Mucosa of descending colon (tissue), 3 donors: ENCODE measurements around the gene INPP4A. TPM values are rescaled to one million over a fixed set of nuclear protein-coding genes. Genes with fewer than 3 reads are reported as not detected.
"Not testable (repeated sequence)": the region's sequence is repeated elsewhere in the genome, so short reads cannot be mapped to it uniquely, and the experiment has no call there.

Source experiments
- ATAC-seq: fragments of 200-7000 bp; cut with Tn5 transposase; one replicate; pipeline ENCODE4 v1.9.1; 2020; ENCODE audit warnings: mild to moderate bottlenecking, moderate library complexity
- DNase-seq, 3 donors: peaks; one replicate each; pipeline ENCODE4 v3.0.0-alpha.2; 2020
- H3K36me3 ChIP-seq: fragments of 200-600 bp; one replicate; pipeline ENCODE4 v1.8.0; 2021; ENCODE audit warnings: low read depth, mild to moderate bottlenecking
- H3K4me1 ChIP-seq: fragments of 200-600 bp; one replicate; pipeline ENCODE4 v1.8.0; 2021; ENCODE audit warnings: low read depth, mild to moderate bottlenecking
- H3K4me3 ChIP-seq: fragments of 200-600 bp; one replicate; pipeline ENCODE4 v1.8.0; 2021; ENCODE audit warnings: mild to moderate bottlenecking
- H3K9me3 ChIP-seq: fragments of 200-600 bp; one replicate; pipeline ENCODE4 v1.8.0; 2021; ENCODE audit warnings: mild to moderate bottlenecking
- intact Hi-C, 2 donors: fragments of 100-400 bp; cut with DNase I in 1 of 2; cut with micrococcal nuclease in 1 of 2; formaldehyde crosslinking; loops; one replicate each; pipeline versions ENCODE4 v1.11.0 to v1.11.1; 2022; cut with DNase I, micrococcal nuclease
- total RNA-seq, 3 donors: library from RNA; stranded (reverse); fragmentation: NEBNext Ultra II Directional in 2 of 3; extraction: Animal tissue kit (Norgen Biotek cat#: 25700) in 2 of 3; gene quantifications; one replicate each; pipeline versions ENCODE4 v1.2.1 to v1.2.4, GENCODE V29; 2021 to 2023
- TF ChIP-seq, protein P1 (sequence below): fragments of 200-600 bp; IDR thresholded peaks from one replicate; pipeline ENCODE4 v1.8.0; 2022; ENCODE audit warnings: antibody characterized with exemption, mild to moderate bottlenecking
- donor health status: DM: no; HTN: no; CAD: no; lungs with moderate emphysema.
- donor health status: DM: no; HTN: no; CAD: no.
- donor health status: DM: no; HTN: yes; CAD: no.

The INPP4A gene
- total RNA-seq, 3 donors from 2014 or later: 18.2 to 39.8 (median 19.1) TPM

DNA sequence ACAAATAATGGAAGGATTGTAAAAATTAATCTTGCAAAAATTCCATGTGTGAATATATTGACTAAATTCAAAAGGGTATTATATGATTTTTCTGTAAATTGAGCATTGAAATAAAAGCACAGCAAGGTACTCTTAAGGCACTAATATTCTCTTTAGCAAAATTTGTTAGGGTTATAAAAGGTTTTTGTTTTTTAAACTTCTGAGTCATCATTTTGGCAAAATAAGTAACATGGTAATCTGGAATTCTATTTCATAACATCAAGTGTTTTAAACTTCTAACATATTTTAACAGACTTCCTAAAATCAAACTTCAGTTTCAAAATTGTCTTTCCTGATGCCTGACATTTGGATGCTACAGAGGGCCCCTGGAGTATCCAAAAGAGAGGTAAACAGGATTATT lies 12.5 kb upstream of the INPP4A start:
- ATAC-seq (no peak), DNase-seq (no peak)
- peaks cover 3% of the 10 kb centered on the region for H3K9me3 ChIP-seq
- no peak overlapping the region for H3K4me3 ChIP-seq
- TF ChIP-seq, protein P1, sequence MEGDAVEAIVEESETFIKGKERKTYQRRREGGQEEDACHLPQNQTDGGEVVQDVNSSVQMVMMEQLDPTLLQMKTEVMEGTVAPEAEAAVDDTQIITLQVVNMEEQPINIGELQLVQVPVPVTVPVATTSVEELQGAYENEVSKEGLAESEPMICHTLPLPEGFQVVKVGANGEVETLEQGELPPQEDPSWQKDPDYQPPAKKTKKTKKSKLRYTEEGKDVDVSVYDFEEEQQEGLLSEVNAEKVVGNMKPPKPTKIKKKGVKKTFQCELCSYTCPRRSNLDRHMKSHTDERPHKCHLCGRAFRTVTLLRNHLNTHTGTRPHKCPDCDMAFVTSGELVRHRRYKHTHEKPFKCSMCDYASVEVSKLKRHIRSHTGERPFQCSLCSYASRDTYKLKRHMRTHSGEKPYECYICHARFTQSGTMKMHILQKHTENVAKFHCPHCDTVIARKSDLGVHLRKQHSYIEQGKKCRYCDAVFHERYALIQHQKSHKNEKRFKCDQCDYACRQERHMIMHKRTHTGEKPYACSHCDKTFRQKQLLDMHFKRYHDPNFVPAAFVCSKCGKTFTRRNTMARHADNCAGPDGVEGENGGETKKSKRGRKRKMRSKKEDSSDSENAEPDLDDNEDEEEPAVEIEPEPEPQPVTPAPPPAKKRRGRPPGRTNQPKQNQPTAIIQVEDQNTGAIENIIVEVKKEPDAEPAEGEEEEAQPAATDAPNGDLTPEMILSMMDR: no peak
- intact Hi-C loops: no loop called here
- H3K4me1 ChIP-seq: no peaks in the 10 kb centered on the region
- H3K36me3 ChIP-seq: no peaks in the 10 kb centered on the region

DNA sequence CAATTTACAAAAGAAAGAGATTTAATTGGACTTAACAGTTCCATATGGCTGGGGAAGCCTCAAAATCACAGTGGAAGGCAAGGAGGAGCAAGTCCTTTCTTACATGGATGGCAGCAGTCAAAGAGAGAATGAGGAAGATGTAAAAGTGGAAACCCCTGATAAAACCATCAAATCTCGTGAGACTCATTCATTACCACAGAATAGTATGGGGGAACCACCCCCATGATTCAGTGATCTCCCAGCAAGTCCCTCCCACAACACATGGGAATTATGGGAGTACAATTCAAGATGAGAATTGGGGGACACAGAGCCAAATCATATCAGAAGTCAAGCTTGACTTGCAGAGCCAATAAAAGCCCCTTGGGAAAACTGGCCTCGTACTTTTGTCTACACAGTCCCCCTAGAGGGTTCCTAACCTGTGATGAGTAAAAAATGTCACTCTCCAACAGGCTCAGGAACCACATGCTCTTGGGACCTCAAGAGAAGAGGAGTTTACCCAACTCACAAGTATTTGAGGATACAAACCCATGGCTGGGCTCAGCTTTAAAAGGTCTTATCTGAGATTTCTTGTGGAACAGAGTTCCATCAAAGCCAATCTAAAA lies 11.2 kb upstream of the INPP4A start:
- intact Hi-C loops: no loop called here
- Histone ChIP-seq H3K4me3 (no peak overlapping the region), H3K36me3 (no peaks in the 10 kb centered on the region), H3K9me3 (peaks cover 3% of the 10 kb centered on the region), H3K4me1 (no peaks in the 10 kb centered on the region)
- TF ChIP-seq, protein P1: no peak
- DNase-seq: no peak
- ATAC-seq: no peak

DNA sequence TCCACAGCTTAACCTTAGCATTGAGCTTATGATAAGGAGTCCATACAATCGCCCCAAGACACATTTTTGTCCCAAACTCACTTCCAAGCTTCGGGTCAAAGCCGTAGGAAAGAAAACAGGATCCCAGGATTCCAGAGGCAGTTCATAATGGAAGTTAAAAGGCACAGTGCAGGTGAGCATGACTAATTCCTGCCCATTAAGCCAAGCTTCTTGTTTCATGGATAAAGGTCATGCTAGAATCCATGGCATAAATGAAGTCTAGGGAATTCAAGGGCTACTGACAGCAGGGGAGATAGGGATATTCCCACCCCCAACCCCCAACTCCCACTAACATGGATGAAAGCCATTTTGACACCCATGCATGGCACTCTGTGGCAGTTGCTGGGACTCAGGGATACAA lies 10.2 kb upstream of the INPP4A start:
- Histone ChIP-seq H3K4me1 (no peaks in the 10 kb centered on the region), H3K9me3 (peaks cover 3% of the 10 kb centered on the region), H3K4me3 (no peak overlapping the region), H3K36me3 (no peaks in the 10 kb centered on the region)
- TF ChIP-seq, protein P1: no peak
- intact Hi-C loops: no loop called here
- no peak for DNase-seq
- no peak for ATAC-seq

DNA sequence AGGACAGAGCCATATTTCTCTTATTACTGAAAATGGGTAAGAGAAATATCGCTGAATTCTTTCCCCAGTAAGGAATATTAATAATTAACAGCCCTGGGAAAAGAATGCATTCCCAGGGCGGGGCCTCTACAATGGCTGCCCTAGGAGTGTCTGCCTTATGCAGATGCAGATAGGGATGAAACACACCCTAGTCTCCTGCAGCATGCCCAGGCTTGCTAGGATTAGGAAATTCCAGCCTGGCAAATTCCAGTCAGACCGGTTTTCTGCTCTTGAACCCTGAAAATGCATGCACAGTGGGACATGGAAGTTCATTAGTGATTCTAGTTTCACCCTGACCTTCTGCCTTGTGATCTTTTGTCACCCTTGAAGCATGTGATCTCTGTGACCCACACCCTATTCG lies 9.0 kb upstream of the INPP4A start:
- H3K9me3 ChIP-seq, H3K4me1 ChIP-seq, ATAC-seq, DNase-seq, H3K36me3 ChIP-seq, H3K4me3 ChIP-seq, intact Hi-C loops: not testable (repeated sequence)

DNA sequence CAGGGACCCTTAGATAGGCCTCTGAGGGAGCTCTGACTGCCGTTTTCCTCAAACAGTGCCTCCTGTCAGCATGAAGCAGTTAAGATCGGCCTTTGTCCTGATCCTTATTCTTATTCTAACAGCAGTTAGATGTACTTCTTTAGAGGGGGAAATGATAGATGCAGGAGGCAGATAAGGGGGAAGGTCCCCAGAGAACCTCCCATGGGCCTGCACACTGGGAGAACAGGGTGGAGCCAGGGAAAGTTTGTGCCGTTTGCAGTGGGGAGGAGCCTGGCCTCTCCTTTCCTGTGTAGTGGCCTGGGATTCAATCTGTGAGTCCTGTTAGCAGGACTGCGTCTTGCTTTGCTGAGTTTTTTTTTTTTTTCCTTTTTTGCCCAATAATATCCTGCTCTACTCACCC lies 7.9 kb upstream of the INPP4A start:
- ATAC-seq: peak; percentile 26
- no peaks in the 10 kb centered on the region for H3K36me3 ChIP-seq
- peaks cover 3% of the 10 kb centered on the region for H3K9me3 ChIP-seq
- no peak for DNase-seq
- intact Hi-C loops: no loop called here
- H3K4me3 ChIP-seq: no peak overlapping the region
- H3K4me1 ChIP-seq: peaks cover 5% of the 10 kb centered on the region
- TF ChIP-seq, protein P1: no peak

DNA sequence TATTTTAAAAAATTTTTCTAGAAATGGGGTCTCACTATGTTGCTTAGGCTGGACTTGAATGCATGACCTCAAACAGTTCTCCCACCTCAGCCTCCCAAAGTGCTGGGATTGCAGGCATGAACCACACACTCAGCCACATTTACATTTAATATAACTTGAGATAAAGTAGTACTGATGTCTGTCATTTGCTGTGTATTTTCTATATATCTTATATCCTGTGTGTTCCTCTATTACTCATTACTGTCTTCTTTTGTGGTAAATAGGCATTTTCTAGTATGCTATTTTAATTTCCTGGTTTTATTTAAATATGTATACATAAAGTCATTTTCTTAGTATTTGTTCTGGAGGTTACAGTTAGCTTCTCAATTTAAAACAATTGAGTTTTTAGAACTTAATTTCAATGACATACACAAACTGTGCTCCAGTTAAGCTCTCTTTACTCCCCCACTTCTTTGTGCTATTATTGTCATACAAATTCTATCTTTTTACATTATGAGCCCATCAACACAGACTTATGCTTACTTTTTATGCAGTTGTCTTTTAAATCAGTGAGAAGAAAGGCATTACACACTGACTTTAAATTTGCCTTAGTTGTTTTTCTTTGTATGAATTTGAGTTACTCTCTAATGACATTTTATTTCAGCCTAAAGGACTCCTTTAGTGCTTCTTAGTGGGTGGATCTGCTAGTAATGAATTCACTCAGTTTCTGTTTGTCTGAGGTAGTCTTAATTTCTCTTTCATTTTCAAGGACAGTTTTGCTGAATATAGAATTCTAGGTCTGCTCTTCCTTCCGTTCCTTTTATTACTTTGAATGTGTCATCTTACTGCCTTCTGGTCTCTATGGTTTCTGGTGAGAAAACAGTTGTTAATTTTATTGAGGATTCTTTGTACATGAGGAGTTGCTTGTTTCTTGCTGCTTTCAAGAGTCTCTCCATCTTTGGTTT lies 6.2 kb upstream of the INPP4A start:
- Histone ChIP-seq H3K4me3 (no peak overlapping the region), H3K4me1 (peaks cover 12% of the 10 kb centered on the region), H3K9me3 (peaks cover 3% of the 10 kb centered on the region), H3K36me3 (no peaks in the 10 kb centered on the region)
- TF ChIP-seq, protein P1: no peak
- intact Hi-C loops: no loop called here
- DNase-seq (no peak), ATAC-seq (peak; percentile 93)
